ENCODE measurements around the gene SMG6.

DNA sequence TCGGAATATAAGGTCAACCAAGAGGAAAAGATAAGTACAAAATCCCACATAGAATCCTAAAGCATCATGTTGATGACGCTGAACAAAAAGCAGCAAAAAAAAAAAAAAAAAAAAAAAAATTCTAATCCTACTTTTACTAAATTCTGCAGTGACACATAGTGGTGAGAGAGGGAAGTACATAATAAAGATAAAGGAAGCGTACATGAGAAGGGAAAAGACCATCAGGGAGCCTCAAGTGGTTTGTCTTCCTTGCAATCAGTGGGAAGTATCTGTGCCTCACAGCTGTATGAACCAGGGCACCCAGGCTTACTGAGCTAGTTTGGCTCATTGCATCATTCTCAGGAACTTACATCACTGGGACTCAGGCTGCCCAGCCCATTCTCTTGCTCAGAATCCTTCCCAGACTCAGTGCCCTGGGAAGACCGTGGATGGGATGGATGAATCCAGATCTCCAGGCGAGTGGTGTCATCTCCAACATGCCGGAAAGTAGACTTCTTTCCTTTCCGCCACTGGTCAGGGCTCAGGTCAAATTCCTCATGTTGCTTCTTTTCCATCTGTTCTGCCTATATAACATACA is 21.2 kb downstream of the SMG6 start:
- TF ChIP-seq, protein P1, sequence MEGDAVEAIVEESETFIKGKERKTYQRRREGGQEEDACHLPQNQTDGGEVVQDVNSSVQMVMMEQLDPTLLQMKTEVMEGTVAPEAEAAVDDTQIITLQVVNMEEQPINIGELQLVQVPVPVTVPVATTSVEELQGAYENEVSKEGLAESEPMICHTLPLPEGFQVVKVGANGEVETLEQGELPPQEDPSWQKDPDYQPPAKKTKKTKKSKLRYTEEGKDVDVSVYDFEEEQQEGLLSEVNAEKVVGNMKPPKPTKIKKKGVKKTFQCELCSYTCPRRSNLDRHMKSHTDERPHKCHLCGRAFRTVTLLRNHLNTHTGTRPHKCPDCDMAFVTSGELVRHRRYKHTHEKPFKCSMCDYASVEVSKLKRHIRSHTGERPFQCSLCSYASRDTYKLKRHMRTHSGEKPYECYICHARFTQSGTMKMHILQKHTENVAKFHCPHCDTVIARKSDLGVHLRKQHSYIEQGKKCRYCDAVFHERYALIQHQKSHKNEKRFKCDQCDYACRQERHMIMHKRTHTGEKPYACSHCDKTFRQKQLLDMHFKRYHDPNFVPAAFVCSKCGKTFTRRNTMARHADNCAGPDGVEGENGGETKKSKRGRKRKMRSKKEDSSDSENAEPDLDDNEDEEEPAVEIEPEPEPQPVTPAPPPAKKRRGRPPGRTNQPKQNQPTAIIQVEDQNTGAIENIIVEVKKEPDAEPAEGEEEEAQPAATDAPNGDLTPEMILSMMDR (IDR thresholded peaks at IDR 0.05) = peak; percentile 77
- TF ChIP-seq ZFX (IDR thresholded peaks at IDR 0.05; ENCODE audit: borderline replicate concordance) = no peak

All from 22Rv1 (cell line).